B cell (primary cell): ENCODE measurements around the gene HSPA1A. TPM values are rescaled to one million over a fixed set of nuclear protein-coding genes. Genes with fewer than 3 reads are reported as not detected.

Experiments
- ATAC-seq: fragments of 200-7000 bp; cut with Tn5 transposase; one replicate; pipeline ENCODE4 v1.10.0; 2021; ENCODE audit warnings: low read depth, mild to moderate bottlenecking, moderate number of reproducible peaks, moderate library complexity
- CTCF ChIA-PET: fragments of 350-600 bp; sonication (Branson Sonifier 250); formaldehyde crosslinking; loops from one replicate; lab custom pipeline; 2021; ENCODE audit warnings: antibody characterized with exemption, inconsistent platforms; lab: Charles Lee
- POLR2A ChIA-PET: fragments of 350-600 bp; sonication (Branson Sonifier 250); formaldehyde crosslinking; loops from one replicate; lab custom pipeline; 2021; ENCODE audit warnings: antibody characterized with exemption; lab: Charles Lee
- DNase-seq: peaks from one replicate; pipeline ENCODE4 v3.0.0; 2013
- H2AFZ ChIP-seq: 2 replicates; pipeline ENCODE4 v1.6.1; 2012; ENCODE audit warnings: mild to moderate bottlenecking, low read depth, low read length; ENCODE audit not compliant: insufficient read depth, poor library complexity, severe bottlenecking
- H3K27ac ChIP-seq, 2 donors: 1 replicate in 1 of 2; 2 replicates in 1 of 2; pipeline ENCODE4 v1.5.1; 2012 to 2013; ENCODE audit warnings: low read length in 2 of 2, mild to moderate bottlenecking in 2 of 2, moderate library complexity in 1 of 2
- H3K27me3 ChIP-seq, 4 experiments: fragments of 200-600 bp in 1 of 4; sonication (generic) in 1 of 4; replicated peaks in 1 of 4; 1 replicate in 2 of 4; 2 replicates in 2 of 4; pipeline versions ENCODE4 v1.6.1 to v1.7.0; 2013 to 2016; ENCODE audit warnings: low read length in 3 of 4, mild to moderate bottlenecking in 2 of 4, mixed read lengths in 1 of 4, moderate library complexity in 1 of 4; ENCODE audit not compliant: insufficient read depth in 4 of 4, control insufficient read depth in 3 of 4; ENCODE audit errors: control extremely low read depth in 1 of 4
- H3K36me3 ChIP-seq, 2 experiments: replicated peaks in 1 of 2; 1 replicate in 1 of 2; 2 replicates in 1 of 2; pipeline versions ENCODE4 v1.6.1 to v1.7.1; 2013; ENCODE audit warnings: low read length in 1 of 2; ENCODE audit not compliant: insufficient read depth in 2 of 2, control insufficient read depth in 1 of 2; ENCODE audit errors: control extremely low read depth in 1 of 2, extremely low read depth in 1 of 2
- H3K4me1 ChIP-seq, 2 donors: fragments of 200-600 bp in 1 of 2; sonication (generic) in 1 of 2; 1 replicate in 1 of 2; 2 replicates in 1 of 2; pipeline versions ENCODE4 v1.5.1 to v1.6.1; 2013 to 2017; ENCODE audit warnings: low read length in 2 of 2; ENCODE audit not compliant: control insufficient read depth in 2 of 2, insufficient read depth in 2 of 2
- H3K4me2 ChIP-seq: replicated peaks from 2 replicates; pipeline ENCODE3; 2012; ENCODE audit warnings: mild to moderate bottlenecking, low read depth, low read length; ENCODE audit not compliant: poor library complexity, severe bottlenecking
- H3K4me3 ChIP-seq, 5 experiments: fragments of 200-600 bp in 1 of 5; sonication (generic) in 1 of 5; 1 replicate in 3 of 5; 2 replicates in 2 of 5; pipeline versions ENCODE4 v1.5.1 to v1.7.0; 2011 to 2016; ENCODE audit warnings: low read length in 4 of 5, mild to moderate bottlenecking in 4 of 5, low read depth in 2 of 5, control low read depth in 1 of 5, moderate library complexity in 1 of 5; ENCODE audit not compliant: insufficient read depth in 1 of 5; ENCODE audit errors: control extremely low read depth in 1 of 5, extremely low read depth in 1 of 5
- H3K79me2 ChIP-seq: fragments of 200-600 bp; sonication (generic); one replicate; pipeline ENCODE4 v1.6.0; 2016; ENCODE audit warnings: low read length; ENCODE audit not compliant: control insufficient read depth, insufficient read depth
- H3K9ac ChIP-seq: fragments of 200-600 bp; sonication (generic); 2 replicates; pipeline ENCODE4 v1.6.1; 2017; ENCODE audit warnings: mild to moderate bottlenecking, low read length, moderate library complexity
- H3K9me3 ChIP-seq, 3 donors: one replicate each; pipeline versions ENCODE4 v1.6.1 to v1.7.1; 2013; ENCODE audit warnings: low read length in 2 of 3; ENCODE audit not compliant: control insufficient read depth in 2 of 3, insufficient read depth in 1 of 3; ENCODE audit errors: control extremely low read depth in 1 of 3
- H4K20me1 ChIP-seq: 2 replicates; pipeline ENCODE4 v1.6.0; 2012; ENCODE audit warnings: mild to moderate bottlenecking, low read length; ENCODE audit not compliant: insufficient read depth, control insufficient read depth, poor library complexity, severe bottlenecking
- H3K27ac Mint-ChIP-seq: one replicate; pipeline ENCODE4 v1.8.0; 2021; ENCODE audit warnings: mixed read lengths
- H3K27me3 Mint-ChIP-seq: one replicate; pipeline ENCODE4 v1.8.0; 2021; ENCODE audit warnings: mixed read lengths
- H3K4me1 Mint-ChIP-seq: one replicate; pipeline ENCODE4 v1.8.0; 2021; ENCODE audit warnings: mixed read lengths
- H3K4me3 Mint-ChIP-seq: one replicate; pipeline ENCODE4 v1.8.0; 2021; ENCODE audit warnings: mixed read lengths
- H3K9me3 Mint-ChIP-seq: one replicate; pipeline ENCODE4 v1.8.0; 2022; ENCODE audit warnings: mixed read lengths; ENCODE audit not compliant: insufficient read depth
- EZH2 ChIP-seq: IDR thresholded peaks from 2 replicates; pipeline ENCODE4 v1.6.1; 2012; ENCODE audit warnings: borderline replicate concordance, low read depth, mild to moderate bottlenecking, moderate library complexity, low read length; ENCODE audit not compliant: insufficient read depth, poor library complexity, severe bottlenecking
- WGBS: methylation state at CpG from one replicate; pipeline ENCODE4 v1.1.5; 2013; ENCODE audit warnings: missing lambda C conversion rate; ENCODE audit not compliant: insufficient coverage; 5-methylcytosine and 5-hydroxymethylcytosine counted together
- intact Hi-C: fragments of 100-400 bp; cut with micrococcal nuclease; formaldehyde crosslinking; loops from one replicate; pipeline ENCODE4 v1.10.0; 2022
- polyA plus RNA-seq: library from polyadenylated mRNA; depleted of rRNA; stranded (reverse); fragments of >200 nt; gene quantifications from 2 replicates; pipeline ENCODE4 v1.2.3, GENCODE V29; 2012
- total RNA-seq, 2 donors: library from RNA; stranded (reverse); fragments of 120-200 nt in 1 of 2; gene quantifications; 1 replicate in 1 of 2; 2 replicates in 1 of 2; pipeline versions ENCODE4 v1.2.3 to v1.2.4, GENCODE V29; 2013 to 2022
- TF ChIP-seq, protein P1 (sequence below): fragments of 200-600 bp; IDR thresholded peaks from one replicate; pipeline ENCODE4 v1.8.0; 2022; ENCODE audit warnings: antibody characterized with exemption, mild to moderate bottlenecking

The HSPA1A gene
- total and polyA plus RNA-seq, 2 donors (not counting 1 experiment from before 2014, with no cell fraction given) = 61.2 to 129 TPM

DNA sequence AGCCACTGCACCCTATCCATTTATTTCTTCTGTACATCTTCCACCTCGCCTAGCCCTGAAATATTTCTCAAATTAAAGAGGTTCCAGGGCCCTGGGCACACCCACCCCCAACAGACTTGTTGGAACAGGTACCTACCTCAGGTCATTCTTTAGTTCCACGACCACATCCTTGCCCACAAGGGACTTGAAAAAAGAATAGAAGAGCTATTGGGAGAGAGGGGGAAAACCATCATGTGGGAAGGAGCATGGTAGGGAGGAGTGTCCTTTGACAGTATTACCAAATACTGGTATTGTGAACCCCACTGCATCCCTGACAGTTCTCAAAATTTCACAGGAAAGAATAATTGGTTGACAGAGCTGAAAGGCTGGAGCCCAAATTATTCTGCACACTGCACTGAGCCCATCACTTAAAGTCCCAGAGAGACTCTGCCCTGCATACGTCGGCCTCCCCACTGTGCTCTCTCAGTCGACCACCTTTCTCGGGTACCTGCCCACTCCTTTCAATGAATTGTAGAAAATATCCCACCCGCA is 9.3 kb upstream of the HSPA1A start:
- H3K4me3 ChIP-seq = peak overlapping the region; percentile 68 to 84 (median 84)
- no peak for DNase-seq
- intact Hi-C loops = loop anchor here (1.0 to 5.0 kb wide), 4 partner anchors 10 to 184 kb away; partner anchors contain the start of gene PRRC2A
- peak overlapping the region; percentile 87 for H3K4me3 Mint-ChIP-seq
- peak overlapping the region; percentile 88 for H3K27ac Mint-ChIP-seq
- H3K27ac ChIP-seq = peak overlapping the region; percentile 77 to 93
- H3K36me3 ChIP-seq = peaks cover 0 to 4% of the 10 kb centered on the region in 2 experiments
- peak overlapping the region; percentile 94 for H3K9ac ChIP-seq
- H3K4me2 ChIP-seq = peak overlapping the region; percentile 86
- H3K79me2 ChIP-seq = peaks cover 25% of the 10 kb centered on the region
- TF ChIP-seq, protein P1, sequence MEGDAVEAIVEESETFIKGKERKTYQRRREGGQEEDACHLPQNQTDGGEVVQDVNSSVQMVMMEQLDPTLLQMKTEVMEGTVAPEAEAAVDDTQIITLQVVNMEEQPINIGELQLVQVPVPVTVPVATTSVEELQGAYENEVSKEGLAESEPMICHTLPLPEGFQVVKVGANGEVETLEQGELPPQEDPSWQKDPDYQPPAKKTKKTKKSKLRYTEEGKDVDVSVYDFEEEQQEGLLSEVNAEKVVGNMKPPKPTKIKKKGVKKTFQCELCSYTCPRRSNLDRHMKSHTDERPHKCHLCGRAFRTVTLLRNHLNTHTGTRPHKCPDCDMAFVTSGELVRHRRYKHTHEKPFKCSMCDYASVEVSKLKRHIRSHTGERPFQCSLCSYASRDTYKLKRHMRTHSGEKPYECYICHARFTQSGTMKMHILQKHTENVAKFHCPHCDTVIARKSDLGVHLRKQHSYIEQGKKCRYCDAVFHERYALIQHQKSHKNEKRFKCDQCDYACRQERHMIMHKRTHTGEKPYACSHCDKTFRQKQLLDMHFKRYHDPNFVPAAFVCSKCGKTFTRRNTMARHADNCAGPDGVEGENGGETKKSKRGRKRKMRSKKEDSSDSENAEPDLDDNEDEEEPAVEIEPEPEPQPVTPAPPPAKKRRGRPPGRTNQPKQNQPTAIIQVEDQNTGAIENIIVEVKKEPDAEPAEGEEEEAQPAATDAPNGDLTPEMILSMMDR = no peak
- TF ChIP-seq EZH2 = no peak
- peak; percentile 9 for ATAC-seq
- peak overlapping the region; percentile 99 for H2AFZ ChIP-seq
- no peaks in the 10 kb centered on the region for H3K9me3 Mint-ChIP-seq
- H3K4me1 ChIP-seq = peaks cover 8 to 11% of the 10 kb centered on the region in 2 donors
- ChIA-PET CTCF (interaction anchor here (0.6 to 3.3 kb wide), 14 partner anchors 9 to 289 kb away, joined by 3 to 20 read pairs (median 8); partner anchors contain the start of genes ABHD16A, HSPA1A, HSPA1L and MSH5), POLR2A (interaction anchor here (0.7 to 2.8 kb wide), 9 partner anchors 9 to 103 kb away, joined by 3 to 38 read pairs (median 4); partner anchors contain the start of genes DDAH2, HSPA1A, HSPA1L and VARS1)
- no peaks in the 10 kb centered on the region for H3K27me3 Mint-ChIP-seq
- H3K9me3 ChIP-seq = no peaks in the 10 kb centered on the region
- H3K27me3 ChIP-seq = no peaks in the 10 kb centered on the region
- H4K20me1 ChIP-seq = no peaks in the 10 kb centered on the region
- WGBS = 15% methylated on average over 6 of the region's 7 CpGs
- H3K4me1 Mint-ChIP-seq = peaks cover 16% of the 10 kb centered on the region
